ENCODE data around the gene DNAH12.

- TF ChIP-seq YY1 (IDR thresholded peaks at IDR 0.05; ENCODE audit: low read depth) (no peak), RXRA (IDR thresholded peaks at IDR 0.05; ENCODE audit: borderline replicate concordance, low read depth) (no peak), RCOR1 (IDR thresholded peaks at IDR 0.05; ENCODE audit: low read length) (no peak), TAF1 (IDR thresholded peaks at IDR 0.05; ENCODE audit: borderline replicate concordance, low read depth, low read length) (no peak), MAX (IDR thresholded peaks at IDR 0.05; ENCODE audit: low read depth) (no peak), POLR2AphosphoS5 (IDR thresholded peaks at IDR 0.05; ENCODE audit: low read depth, low read length) (no peak), FOSL2 (IDR thresholded peaks at IDR 0.05; ENCODE audit: borderline replicate concordance, low read depth) (no peak), EZH2phosphoT487 (IDR thresholded peaks at IDR 0.05; ENCODE audit: borderline replicate concordance, low read depth) (no peak)
- TF ChIP-seq, protein P1, sequence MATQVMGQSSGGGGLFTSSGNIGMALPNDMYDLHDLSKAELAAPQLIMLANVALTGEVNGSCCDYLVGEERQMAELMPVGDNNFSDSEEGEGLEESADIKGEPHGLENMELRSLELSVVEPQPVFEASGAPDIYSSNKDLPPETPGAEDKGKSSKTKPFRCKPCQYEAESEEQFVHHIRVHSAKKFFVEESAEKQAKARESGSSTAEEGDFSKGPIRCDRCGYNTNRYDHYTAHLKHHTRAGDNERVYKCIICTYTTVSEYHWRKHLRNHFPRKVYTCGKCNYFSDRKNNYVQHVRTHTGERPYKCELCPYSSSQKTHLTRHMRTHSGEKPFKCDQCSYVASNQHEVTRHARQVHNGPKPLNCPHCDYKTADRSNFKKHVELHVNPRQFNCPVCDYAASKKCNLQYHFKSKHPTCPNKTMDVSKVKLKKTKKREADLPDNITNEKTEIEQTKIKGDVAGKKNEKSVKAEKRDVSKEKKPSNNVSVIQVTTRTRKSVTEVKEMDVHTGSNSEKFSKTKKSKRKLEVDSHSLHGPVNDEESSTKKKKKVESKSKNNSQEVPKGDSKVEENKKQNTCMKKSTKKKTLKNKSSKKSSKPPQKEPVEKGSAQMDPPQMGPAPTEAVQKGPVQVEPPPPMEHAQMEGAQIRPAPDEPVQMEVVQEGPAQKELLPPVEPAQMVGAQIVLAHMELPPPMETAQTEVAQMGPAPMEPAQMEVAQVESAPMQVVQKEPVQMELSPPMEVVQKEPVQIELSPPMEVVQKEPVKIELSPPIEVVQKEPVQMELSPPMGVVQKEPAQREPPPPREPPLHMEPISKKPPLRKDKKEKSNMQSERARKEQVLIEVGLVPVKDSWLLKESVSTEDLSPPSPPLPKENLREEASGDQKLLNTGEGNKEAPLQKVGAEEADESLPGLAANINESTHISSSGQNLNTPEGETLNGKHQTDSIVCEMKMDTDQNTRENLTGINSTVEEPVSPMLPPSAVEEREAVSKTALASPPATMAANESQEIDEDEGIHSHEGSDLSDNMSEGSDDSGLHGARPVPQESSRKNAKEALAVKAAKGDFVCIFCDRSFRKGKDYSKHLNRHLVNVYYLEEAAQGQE (IDR thresholded peaks at IDR 0.05; ENCODE audit: low read depth, low read length): no peak
- TF ChIP-seq, protein P2, sequence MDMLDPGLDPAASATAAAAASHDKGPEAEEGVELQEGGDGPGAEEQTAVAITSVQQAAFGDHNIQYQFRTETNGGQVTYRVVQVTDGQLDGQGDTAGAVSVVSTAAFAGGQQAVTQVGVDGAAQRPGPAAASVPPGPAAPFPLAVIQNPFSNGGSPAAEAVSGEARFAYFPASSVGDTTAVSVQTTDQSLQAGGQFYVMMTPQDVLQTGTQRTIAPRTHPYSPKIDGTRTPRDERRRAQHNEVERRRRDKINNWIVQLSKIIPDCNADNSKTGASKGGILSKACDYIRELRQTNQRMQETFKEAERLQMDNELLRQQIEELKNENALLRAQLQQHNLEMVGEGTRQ (IDR thresholded peaks at IDR 0.05; ENCODE audit: borderline replicate concordance, low read depth, low read length): no peak
- TF ChIP-seq, protein P3, sequence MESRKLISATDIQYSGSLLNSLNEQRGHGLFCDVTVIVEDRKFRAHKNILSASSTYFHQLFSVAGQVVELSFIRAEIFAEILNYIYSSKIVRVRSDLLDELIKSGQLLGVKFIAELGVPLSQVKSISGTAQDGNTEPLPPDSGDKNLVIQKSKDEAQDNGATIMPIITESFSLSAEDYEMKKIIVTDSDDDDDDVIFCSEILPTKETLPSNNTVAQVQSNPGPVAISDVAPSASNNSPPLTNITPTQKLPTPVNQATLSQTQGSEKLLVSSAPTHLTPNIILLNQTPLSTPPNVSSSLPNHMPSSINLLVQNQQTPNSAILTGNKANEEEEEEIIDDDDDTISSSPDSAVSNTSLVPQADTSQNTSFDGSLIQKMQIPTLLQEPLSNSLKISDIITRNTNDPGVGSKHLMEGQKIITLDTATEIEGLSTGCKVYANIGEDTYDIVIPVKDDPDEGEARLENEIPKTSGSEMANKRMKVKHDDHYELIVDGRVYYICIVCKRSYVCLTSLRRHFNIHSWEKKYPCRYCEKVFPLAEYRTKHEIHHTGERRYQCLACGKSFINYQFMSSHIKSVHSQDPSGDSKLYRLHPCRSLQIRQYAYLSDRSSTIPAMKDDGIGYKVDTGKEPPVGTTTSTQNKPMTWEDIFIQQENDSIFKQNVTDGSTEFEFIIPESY (IDR thresholded peaks at IDR 0.05; ENCODE audit: borderline replicate concordance, low read depth): no peak
- TF ChIP-seq, protein P4, sequence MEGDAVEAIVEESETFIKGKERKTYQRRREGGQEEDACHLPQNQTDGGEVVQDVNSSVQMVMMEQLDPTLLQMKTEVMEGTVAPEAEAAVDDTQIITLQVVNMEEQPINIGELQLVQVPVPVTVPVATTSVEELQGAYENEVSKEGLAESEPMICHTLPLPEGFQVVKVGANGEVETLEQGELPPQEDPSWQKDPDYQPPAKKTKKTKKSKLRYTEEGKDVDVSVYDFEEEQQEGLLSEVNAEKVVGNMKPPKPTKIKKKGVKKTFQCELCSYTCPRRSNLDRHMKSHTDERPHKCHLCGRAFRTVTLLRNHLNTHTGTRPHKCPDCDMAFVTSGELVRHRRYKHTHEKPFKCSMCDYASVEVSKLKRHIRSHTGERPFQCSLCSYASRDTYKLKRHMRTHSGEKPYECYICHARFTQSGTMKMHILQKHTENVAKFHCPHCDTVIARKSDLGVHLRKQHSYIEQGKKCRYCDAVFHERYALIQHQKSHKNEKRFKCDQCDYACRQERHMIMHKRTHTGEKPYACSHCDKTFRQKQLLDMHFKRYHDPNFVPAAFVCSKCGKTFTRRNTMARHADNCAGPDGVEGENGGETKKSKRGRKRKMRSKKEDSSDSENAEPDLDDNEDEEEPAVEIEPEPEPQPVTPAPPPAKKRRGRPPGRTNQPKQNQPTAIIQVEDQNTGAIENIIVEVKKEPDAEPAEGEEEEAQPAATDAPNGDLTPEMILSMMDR (IDR thresholded peaks at IDR 0.05): no peak
Observed at GRCh38 chr3:57283334-57283733, 260.8 kb downstream of the DNAH12 start.
